ENCODE data around the gene CDC14A. TPM values are rescaled to one million over a fixed set of nuclear protein-coding genes. Genes with fewer than 3 reads are reported as not detected.

Gene CDC14A
- total and polyA plus RNA-seq, 10 donors, result 3.8 to 58.5 (median 27.3) TPM

DNA sequence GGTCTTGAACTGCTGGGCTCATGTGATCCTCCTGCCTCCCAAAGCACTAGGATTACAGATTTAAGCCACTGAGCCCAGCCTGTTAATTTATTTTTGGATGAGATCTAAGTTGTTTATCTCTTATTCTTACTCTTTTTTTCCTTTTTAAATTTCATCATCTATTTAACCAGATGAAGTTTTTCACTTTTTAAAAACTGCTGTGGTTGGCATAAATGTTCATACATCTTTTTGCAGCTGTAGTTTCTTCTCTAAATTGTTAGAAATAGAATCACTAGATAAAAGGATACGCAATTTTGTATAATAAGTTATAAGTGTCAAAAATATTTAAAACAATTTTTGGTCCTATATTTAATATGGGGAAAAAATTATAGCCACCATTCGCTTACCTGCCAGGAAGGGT is 105.4 kb downstream of the CDC14A start:
- no peak for DNase-seq
- intact Hi-C loops (cut with DNase I; ENCODE audit: low total_unique reads), result loop anchor here (10.0 kb wide), 1 partner anchor 103 kb away; the partner anchor contains the start of gene CDC14A
- Histone ChIP-seq H3K27me3 (replicated peaks in 1 of 7) (no peaks in the 10 kb centered on the region), H3K4me1 (peaks cover 6 to 38% (median 13%) of the 10 kb centered on the region in 6 donors), H3K36me3 (peaks cover 0 to 12% (median under 1%) of the 10 kb centered on the region in 6 donors), H3K27ac (no peak overlapping the region), H3K4me3 (no peak overlapping the region), H3K9me3 (no peaks in the 10 kb centered on the region)
- WGBS, 5 donors, result 93 to 99% (median 96%) methylated on average over 2 of the region's 2 CpGs
- TF ChIP-seq, protein P1, sequence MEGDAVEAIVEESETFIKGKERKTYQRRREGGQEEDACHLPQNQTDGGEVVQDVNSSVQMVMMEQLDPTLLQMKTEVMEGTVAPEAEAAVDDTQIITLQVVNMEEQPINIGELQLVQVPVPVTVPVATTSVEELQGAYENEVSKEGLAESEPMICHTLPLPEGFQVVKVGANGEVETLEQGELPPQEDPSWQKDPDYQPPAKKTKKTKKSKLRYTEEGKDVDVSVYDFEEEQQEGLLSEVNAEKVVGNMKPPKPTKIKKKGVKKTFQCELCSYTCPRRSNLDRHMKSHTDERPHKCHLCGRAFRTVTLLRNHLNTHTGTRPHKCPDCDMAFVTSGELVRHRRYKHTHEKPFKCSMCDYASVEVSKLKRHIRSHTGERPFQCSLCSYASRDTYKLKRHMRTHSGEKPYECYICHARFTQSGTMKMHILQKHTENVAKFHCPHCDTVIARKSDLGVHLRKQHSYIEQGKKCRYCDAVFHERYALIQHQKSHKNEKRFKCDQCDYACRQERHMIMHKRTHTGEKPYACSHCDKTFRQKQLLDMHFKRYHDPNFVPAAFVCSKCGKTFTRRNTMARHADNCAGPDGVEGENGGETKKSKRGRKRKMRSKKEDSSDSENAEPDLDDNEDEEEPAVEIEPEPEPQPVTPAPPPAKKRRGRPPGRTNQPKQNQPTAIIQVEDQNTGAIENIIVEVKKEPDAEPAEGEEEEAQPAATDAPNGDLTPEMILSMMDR (IDR thresholded peaks at IDR 0.05 in 8 of 11, conservative IDR thresholded peaks at IDR 0.05 in 3 of 11), result no peak
- TF ChIP-seq POLR2AphosphoS5 (IDR thresholded peaks at IDR 0.05), result no peak
- no peak for TF ChIP-seq POLR2A (IDR thresholded peaks at IDR 0.05)

DNA sequence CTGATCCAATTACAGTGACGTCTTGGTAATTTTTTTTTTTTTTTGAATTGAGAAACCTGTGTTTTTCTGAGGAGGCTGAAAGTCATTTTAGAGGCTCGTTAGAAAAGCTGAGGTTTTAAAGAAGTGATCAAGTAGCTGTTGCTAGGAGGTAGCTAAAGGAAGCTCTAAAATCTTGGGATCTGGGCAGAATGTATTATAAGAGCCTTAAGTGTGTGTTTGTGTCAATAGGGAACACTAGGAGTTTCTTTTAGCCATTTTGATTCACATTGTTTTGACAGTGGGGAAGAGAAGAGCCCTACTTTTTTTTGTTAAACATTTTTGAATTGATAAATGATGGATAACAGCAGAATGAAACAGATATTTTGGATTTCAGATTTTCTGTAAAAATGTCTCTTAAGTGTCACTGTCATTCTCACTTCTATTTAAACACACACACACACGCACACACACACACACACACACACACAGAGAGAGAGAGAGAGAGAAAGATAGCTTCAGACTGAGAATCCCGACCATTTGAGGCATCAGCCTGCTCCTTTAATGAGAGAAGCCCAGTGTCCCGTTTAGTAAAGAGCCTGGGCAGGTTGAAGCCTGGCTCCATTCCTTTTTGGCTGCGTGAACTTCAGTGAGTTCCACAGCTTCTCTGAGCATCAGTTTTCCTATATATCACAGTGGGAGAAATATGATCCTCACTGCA is 106.5 kb downstream of the CDC14A start:
- intact Hi-C loops (cut with DNase I; ENCODE audit: low total_unique reads), result loop anchor here (10.0 kb wide), 1 partner anchor 104 kb away; the partner anchor contains the start of gene CDC14A
- H3K27ac ChIP-seq, result peak overlapping the region in 3 of 8 donors; percentile 3 to 14 (median 9)
- WGBS, 5 donors, result 67 to 81% (median 72%) methylated on average over 6 of the region's 6 CpGs

DNA sequence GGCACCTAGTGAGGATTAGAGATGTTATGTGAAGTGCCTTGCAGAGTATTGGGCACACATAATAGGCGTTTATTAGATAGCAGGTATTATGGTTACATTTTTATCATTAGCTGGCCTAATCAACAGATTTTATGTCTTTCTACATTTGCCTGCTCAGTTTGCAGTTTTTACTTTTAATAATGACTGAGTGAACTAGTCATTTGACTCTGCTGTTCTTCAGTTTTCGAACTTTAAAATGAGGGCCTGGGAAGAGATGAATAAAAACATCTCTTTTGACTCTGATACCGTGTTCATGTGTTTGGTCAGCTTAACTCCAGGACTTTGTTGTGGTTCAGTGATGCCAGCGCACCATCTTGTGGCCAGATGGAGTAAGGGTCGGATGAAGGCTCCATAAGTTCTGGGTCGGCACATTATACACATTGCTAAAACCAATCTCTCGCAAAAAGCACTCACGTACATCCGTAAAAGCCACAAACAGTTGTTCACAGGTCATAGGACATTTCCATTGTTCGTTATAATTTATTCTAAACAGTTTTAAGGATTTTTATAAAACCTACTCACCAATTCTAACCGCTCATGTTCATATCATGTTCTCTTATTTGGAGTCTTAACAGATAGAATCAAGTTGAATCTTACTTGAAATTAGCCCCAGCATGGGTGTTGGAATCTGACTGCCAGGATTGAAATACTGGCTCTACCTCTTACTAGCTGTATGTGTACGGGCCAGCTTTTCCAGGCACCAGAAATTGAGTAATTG is 107.2 kb downstream of the CDC14A start:
- Histone ChIP-seq H3K4me1 (peaks cover 10 to 43% (median 24%) of the 10 kb centered on the region in 6 donors), H3K36me3 (peaks cover 0 to 20% (median 3%) of the 10 kb centered on the region in 6 donors), H3K27ac (peak overlapping the region in 3 of 8 donors; percentile 3 to 14 (median 9)), H3K27me3 (replicated peaks in 1 of 7) (no peaks in the 10 kb centered on the region), H3K9me3 (no peaks in the 10 kb centered on the region), H3K4me3 (no peak overlapping the region)
- peak; percentile 86 for DNase-seq
- TF ChIP-seq, protein P1 (IDR thresholded peaks at IDR 0.05 in 8 of 11, conservative IDR thresholded peaks at IDR 0.05 in 3 of 11), result peak; percentile 69 to 89 (median 85)
- TF ChIP-seq POLR2AphosphoS5 (IDR thresholded peaks at IDR 0.05), result peak in 1 of 3 donors; percentile 67
- no peak for TF ChIP-seq POLR2A (IDR thresholded peaks at IDR 0.05)
- 17 to 25% (median 22%) methylated on average over 12 of the region's 12 CpGs for WGBS, 5 donors
- intact Hi-C loops (cut with DNase I; ENCODE audit: low total_unique reads), result loop anchor here (5.0 to 10.0 kb wide), 2 partner anchors 105 to 647 kb away; partner anchors contain the start of gene CDC14A

More for the DNA sequence above, 106.5 kb downstream of the CDC14A start:
- Histone ChIP-seq H3K9me3 (no peaks in the 10 kb centered on the region), H3K27me3 (replicated peaks in 1 of 7) (no peaks in the 10 kb centered on the region), H3K4me3 (no peak overlapping the region), H3K36me3 (peaks cover 0 to 19% (median 3%) of the 10 kb centered on the region in 6 donors), H3K4me1 (peaks cover 7 to 36% (median 18%) of the 10 kb centered on the region in 6 donors)
- TF ChIP-seq, protein P1 (IDR thresholded peaks at IDR 0.05 in 8 of 11, conservative IDR thresholded peaks at IDR 0.05 in 3 of 11), result no peak
- no peak for TF ChIP-seq POLR2A (IDR thresholded peaks at IDR 0.05)
- no peak for TF ChIP-seq POLR2AphosphoS5 (IDR thresholded peaks at IDR 0.05)
- no peak for DNase-seq
